Activated naive CD4-positive, alpha-beta T cell treated with Interleukin-2 at 50 U/mL for 16 hours (primary cell): ENCODE measurements around the gene PRR20G.

Experiments used
- DNase-seq: peaks from one replicate; pipeline ENCODE4 v3.0.0-alpha.2; 2020

PRR20G gene

DNA sequence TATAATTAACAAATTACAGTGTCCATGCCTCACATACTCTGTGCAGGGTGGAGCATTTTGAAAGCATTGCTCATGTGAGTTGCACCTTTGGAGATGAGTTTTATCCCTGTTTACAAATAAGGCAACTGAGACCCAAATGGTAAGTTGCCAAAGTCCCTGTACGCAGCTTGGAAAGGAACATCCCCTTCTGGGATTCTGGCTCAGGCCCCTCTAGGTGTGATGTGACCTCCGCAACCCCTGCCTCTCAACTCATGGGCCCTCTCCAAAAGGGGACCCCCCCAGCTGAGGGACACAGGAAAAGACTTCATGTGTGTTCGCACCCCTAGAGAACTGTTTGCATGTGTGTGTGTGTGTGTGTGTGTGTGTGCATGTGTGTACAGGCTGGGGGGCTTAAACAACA lies 25.3 kb downstream of the PRR20G start:
- no peak for DNase-seq

DNA sequence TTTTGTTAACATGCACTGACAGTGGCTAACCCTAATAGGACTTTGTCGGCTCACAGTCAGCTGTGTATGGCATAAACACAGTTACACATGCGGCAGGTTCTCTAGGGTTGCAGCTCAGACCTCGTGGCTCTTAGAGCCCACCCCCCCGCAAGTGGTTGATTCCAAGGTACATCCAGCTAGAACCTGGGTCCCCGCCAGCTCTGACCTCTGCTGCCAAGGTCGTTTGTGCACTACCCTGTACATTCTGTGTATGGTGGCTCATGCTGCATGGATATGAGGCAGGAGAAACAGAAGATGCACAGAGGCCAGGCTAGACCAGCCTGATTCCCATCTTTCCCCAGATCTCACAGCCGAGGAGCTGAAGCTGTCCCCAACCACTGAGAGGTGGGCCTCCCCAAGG lies 25.9 kb downstream of the PRR20G start:
- no peak for DNase-seq

DNA sequence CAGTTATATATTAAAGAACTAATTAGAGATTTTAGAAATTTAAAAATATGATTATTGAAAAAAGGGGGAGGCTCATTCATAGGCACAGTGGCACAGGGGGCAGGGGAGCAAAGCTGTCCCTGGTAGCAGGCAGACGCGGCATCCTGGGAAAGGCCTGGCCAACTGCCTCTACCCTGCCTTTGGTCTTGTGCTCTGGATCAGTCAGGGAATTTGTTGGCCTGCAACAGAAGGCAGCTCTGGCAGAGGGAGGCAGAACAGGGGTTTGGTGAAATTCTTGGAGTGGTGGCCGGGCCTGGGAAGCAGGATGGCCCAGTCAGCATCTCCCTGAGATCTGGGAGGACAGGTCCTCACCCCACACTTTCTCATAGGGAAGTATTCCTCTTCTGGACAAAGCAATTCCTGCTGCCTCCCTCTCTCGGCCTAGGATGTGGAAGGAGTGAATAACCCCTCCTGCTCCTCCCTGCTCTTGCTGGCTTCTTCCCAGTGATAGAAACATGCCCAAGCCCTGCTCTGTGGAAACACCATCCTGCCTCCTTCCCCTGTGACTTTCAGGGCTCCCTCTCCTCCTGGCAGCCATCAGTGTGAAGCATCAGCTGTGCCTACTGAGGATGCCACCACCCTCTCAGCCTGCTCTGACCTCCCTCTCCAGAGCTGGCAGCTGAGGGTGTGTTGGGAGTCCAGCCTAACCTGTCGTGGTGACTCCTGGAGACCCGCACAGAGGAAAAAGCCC lies 26.9 kb downstream of the PRR20G start:
- no peak for DNase-seq

DNA sequence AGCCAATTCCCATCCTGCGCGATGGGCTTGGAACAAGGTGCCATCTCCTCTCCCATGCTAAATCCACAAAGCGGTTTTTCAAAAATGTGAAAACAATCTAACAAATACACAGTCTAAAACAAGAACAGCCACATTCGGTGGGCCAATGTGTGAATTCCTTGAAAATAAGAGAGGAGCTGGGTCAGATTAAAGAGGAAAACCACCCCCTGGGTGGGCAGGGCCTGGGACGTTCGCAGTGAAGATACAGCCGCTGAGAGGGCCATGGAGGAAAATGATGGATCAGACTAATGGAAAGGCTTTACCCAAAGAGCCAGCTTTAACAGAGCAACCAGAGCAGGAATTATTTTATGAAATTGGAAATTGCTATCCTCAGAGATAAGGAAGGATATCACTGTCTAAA lies 27.4 kb downstream of the PRR20G start:
- no peak for DNase-seq

DNA sequence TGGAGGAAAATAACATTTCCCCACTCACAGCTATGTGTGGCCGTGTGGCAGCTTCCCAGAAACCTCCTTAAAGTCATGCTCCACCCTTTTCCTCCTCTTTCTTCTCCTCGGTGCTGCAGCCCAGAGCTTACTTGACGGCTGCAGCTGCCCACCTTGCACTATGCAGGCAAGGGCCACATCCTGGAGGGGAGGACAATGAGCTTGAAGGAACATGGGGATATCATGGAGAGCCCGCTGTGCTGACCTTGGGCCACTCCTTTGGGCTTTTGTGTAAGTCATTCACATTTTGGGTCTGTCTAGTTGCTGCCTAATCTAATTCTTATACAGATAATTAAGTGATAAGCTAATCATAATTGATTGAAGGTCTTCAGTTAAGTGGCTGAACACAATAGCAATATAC lies 28.0 kb downstream of the PRR20G start:
- DNase-seq, result no peak

DNA sequence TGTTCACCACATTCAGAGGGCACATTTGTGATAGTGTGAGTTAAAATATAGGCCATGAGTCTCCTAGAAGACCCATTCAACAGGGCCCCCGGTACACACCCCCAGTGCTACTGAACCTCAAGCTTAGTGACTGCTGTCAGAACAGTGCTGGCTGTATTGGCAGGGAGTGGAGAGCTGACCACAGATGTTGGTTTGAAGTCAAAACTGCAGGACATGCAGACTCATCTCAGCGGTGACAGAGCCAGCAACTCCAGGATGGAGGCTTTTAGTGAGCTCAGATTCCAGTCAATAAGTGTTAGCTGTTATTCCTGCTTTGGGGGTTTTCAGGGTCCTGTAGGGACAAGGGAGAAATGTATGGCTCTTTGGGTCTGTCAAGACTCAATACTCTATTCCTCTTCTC lies 29.1 kb downstream of the PRR20G start:
- DNase-seq, result no peak

DNA sequence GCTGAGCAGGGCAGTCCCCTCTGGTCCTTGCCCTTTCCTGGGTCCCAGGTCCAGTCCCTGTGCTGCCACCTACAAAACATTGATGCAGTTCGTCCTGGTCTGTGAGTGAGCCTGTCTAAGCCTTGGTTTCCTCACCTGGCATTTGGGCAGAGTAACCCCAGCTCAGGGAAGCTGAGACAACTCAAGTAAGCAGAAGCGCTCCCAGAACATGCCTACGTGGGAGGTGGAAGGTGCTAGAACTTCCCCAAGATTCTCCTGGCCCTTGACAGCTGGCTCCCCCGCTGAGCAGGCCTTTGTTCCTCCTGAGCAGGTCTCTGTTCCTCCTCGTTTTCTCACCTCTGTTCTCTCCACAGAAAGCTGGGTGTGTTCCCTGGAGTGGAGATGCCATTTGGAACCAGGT lies 30.5 kb downstream of the PRR20G start:
- no peak for DNase-seq

DNA sequence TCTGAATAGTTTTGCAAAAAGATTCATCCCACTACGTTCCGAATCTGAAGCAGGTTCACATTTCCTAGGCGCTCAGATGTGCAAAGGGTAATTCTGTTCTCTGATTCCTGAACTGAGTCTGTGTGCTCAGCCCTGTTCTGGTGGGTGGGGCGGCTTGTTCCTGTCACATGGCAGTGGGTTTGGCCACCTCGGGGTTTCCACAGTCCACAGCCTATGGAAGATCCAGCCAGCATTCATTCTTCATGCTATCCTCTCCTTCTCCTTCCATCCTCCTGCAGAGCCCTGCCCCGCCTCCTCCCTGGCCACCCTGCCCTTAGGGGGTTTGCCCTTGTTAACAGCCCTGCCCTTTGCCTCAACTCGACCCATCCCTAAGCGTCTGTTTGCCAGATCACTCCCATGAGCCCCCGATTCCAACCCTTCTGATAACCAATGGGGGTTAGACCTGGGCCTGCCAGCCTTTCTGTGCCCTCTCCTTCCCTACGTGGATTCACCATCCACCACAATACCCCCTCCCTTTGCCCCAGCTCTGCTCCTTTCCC lies 31.0 kb downstream of the PRR20G start:
- DNase-seq, result no peak

DNA sequence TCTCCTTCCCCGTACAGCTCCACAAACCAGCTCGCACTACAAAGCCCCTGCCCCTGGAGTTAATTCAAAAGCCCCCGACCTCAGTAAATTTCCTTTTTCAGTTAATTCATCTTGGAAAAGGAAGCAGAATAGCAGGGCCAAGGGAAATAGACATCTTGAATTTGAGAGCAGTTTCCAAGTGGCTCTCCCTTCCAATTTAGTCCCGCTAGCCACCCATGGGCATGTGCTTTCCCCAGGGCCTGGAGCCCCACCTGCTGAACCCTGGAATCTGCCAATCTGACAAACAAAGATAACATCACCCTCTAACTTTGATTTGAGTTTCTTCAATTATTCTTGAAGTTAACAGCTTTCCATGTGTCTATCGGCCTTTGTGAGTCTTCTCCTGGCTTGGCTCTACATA lies 31.7 kb downstream of the PRR20G start:
- DNase-seq, result no peak

DNA sequence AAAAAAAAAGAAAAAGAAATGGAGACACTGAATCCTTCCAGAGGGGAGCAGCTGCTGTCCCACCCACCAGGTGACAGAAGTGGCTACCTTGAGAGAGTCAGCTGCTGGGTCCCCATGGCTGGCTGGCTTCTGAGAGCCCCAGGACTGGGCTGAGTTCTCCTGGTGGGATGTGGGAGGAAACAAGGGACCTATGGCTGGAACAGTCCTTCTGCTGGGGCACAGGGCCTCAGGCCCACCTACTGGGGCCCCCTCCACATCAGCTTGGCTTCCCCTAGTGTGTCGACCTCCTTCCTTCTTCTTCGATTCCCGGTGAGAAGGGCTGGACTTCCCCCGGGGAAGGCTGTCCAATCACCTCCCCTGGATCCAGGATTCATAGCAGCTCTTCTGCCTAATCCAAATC lies 32.3 kb downstream of the PRR20G start:
- DNase-seq, result no peak

DNA sequence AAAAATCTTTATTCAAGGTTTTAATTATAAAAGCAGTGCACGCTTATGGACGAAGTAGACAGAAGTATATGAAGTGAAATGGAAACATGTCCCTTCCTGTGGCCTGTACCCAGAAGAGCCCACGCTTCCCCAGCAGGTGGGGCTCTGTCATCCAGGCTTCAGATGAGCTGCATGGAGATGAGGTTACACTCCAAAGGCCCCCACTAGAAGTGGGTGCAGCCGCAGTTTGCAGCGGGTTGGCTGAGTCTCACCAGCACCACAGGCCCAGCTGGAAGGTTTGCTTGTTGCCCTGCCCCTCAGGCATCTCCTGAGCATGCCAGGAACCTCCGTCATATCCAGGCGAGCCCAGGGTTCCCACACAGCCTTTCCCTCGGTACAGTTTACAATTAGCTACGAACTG lies 33.1 kb downstream of the PRR20G start:
- DNase-seq, result no peak

DNA sequence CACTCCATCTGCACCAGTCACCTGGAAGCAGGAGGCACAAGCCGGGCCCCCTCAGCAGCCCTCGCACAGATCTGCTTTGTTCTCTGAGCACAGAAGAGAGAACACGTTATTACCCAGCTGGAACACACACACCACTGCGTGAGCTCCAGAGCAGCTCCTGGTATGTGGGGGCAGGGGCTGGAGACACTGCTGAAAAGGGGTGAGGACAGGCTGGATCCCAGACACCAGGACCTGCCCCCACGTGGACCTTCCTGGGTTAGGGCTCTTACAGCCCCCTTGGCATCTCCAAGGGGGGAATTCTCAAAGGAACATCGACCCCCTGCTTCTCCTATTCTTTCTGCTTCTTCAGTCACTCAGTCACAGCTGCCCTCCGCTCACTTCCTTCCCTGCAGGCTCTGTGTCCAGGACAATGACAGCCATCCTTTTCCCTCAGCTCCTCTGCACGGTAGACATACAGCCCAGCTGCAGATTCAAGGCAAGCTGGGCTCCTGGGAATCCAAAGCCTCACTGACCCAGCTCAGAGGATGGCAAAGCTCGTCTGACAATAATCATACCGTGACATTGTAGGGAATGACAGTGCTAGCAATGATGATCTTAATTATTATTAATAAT lies 33.7 kb downstream of the PRR20G start:
- DNase-seq, result no peak

DNA sequence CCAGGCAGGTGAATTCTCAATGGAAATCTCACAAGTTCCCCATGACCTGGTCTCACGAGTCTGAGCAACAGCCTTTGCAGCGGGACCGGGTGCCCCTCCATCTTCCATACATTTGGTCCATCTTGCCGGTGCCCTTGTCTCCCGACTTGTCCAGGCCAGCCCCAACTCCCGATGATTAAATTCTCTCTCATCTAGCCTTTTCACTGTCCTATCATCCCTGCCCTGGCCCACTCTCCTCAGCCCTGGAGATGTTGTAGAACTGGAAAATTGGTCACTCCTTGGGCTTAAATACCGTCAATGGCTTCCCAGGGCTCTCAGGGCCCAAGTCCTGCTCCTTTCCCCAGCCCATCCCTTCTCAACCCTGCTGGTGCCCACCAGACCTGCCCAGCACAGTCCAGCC lies 34.4 kb downstream of the PRR20G start:
- no peak for DNase-seq

DNA sequence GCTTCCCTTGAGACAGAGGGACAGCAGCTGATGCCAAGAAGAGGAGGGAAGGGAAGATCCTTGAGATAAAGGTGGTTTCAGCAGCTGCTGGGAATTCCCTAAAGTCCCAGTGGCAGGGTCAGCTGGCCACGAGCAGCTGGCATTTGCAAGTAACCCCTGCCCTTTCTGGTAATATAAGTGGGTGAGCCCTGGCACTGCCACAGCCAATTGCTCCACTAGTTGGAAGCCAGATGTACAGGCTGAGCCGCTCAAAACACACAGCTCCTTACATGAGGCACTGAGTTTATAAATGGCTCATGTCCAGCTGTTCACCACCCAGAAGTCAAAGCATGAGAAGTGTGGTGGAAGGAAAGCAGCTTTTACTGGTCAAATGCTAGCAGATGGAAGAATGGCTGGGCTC lies 35.4 kb downstream of the PRR20G start:
- no peak for DNase-seq

DNA sequence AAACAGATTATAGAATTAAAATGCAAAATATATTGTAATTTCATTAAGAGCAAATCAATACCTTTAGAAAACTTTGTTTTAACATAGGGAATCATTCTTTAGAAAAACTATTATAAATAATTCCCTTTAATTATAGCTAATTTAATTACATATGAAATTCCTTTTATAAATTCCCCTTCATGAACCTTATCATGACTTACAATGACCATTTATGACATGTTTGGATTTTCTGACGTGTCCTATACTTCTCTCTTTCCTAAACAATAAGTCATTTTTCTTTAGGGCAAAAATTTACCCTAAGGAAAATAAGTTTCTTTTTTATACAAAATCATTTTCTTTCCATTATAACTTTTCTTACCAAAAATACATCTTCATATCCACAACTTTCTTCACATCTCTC lies 37.8 kb downstream of the PRR20G start:
- no peak for DNase-seq

DNA sequence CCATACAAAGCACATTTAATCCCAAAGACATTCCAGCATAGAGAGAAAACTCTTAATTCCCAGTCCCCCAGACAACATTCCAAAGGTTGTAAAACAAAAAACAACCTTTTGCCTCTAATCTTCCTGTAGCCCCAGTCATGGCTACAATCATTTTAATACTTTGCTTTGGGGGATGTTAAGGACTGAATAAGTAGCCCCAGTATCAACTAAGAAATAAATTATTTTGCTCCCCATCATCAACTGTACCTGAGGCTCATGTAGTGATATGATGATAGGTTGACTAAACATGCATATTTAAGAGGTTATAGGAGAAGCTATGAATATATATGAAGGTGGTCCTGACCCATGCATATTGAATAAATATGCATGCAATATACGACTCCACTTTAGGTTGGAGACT lies 40.6 kb downstream of the PRR20G start:
- DNase-seq, result no peak

DNA sequence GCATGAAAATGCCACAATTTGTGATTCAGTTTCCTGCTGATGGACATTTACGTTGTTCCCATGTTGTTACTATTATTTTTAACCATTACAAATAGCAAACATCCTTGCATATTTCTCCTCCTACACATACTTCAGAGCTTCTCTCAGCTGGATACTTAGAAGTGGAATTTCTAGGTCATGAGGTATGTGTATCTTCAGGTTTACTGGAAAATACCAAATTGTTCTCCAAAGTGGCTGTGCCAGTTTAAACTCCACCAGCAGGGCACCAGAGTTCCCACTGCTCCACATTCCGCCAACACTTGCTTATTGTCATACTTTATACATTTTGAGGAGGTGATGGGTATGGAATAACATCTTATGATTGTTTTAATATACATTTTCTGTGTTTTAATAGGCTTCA lies 49.2 kb downstream of the PRR20G start:
- no peak for DNase-seq

DNA sequence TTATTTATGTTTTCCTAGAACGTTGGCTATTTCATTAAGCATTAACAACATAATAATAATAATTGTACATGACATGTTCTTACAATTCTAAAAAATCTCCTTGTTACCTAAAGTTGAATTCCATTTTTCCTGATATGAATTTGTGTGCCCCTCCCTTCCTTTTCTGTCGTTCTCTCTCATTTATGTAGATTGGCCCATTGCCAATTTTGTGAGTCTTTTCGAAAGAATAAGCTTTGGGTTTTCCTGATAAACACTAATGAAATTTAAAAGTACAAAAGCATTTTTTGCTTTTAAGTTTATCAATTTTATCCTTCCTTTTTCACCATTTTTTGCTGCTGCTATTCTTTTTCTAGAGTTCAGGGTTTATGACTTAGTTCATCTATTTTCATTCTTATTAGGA lies 50.0 kb downstream of the PRR20G start:
- DNase-seq, result no peak

DNA sequence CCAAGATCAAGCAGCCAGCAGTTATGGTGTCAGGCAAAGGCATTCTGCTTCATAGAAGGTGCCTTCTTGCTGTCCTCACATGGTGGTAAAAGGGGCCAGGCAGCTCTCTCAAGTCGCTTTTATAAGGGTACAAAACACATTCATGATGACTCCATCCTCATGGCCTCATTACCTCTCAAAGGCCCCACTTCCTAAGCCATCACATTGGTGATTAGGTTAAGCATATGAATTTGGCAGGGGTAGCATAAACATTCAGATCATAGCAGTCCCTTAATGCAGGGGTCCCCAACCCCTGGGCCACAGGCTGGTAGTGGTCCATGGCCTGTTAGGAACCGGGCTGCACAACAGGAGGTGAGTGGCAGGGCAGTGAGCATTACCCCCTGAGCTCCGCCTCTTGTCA lies 52.1 kb downstream of the PRR20G start:
- no peak for DNase-seq

DNA sequence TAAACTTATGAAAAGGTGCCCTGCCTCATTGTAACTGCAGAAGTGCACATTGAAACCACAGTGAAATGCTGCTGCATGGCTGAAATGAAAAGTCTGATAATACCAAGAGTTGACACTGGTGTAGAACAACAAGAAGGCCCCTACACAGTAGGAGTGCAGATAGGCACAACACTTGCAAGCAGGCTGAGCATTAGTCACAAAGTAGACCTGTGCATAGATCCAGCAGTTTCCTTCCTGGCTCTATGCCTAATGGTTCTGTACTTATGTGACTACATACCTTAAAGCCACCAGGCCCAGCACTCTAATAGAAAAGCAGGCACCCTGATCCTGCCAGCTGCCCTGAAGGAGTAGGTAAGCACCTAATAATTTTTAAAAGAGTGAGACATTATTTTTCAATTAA lies 53.1 kb downstream of the PRR20G start:
- DNase-seq, result no peak
